Mammary epithelial cell (primary cell): ENCODE results near the gene FBXL7.

ENCODE experiments used
- EZH2 ChIP-seq: IDR thresholded peaks from 2 replicates; pipeline ENCODE4 v1.6.1; 2012; ENCODE audit warnings: low read length, inconsistent platforms, borderline replicate concordance
- TF ChIP-seq, protein P1 (sequence below), 2 donors: IDR thresholded peaks in 1 of 2; conservative IDR thresholded peaks in 1 of 2; 2 replicates each; pipeline ENCODE4 v1.5.1; 2011 to 2012; ENCODE audit warnings: inconsistent platforms in 2 of 2, low read length in 2 of 2, mild to moderate bottlenecking in 2 of 2, control low read depth in 1 of 2, low read depth in 1 of 2; ENCODE audit not compliant: insufficient read depth in 1 of 2; ENCODE audit errors: extremely low read depth in 1 of 2

DNA sequence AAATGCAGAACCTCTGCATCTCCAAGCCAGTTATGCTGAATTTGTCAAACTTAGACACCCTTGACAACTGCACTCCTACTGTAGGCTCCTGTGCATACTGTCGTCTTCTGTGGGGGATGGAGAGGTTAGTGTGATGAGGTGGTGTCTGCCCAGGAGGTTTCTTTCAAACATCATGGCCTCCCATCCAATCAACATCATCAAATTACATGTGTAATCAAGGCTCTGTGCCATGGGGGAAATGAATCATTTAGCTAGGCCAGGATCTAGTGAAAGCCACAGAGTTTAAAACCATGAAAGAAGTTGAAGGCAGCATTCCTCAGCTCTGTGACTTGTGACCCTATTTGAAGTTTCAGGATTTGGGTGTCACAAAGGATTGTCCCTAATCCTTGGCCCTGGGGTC lies 439.0 kb downstream of the FBXL7 start:
- TF ChIP-seq, protein P1, sequence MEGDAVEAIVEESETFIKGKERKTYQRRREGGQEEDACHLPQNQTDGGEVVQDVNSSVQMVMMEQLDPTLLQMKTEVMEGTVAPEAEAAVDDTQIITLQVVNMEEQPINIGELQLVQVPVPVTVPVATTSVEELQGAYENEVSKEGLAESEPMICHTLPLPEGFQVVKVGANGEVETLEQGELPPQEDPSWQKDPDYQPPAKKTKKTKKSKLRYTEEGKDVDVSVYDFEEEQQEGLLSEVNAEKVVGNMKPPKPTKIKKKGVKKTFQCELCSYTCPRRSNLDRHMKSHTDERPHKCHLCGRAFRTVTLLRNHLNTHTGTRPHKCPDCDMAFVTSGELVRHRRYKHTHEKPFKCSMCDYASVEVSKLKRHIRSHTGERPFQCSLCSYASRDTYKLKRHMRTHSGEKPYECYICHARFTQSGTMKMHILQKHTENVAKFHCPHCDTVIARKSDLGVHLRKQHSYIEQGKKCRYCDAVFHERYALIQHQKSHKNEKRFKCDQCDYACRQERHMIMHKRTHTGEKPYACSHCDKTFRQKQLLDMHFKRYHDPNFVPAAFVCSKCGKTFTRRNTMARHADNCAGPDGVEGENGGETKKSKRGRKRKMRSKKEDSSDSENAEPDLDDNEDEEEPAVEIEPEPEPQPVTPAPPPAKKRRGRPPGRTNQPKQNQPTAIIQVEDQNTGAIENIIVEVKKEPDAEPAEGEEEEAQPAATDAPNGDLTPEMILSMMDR (conservative IDR thresholded peaks at IDR 0.05 in 1 of 2, IDR thresholded peaks at IDR 0.05 in 1 of 2; ENCODE audit: extremely low read depth in 1 of 2, insufficient read depth in 1 of 2, low read depth in 1 of 2, low read length in 2 of 2): no peak
- TF ChIP-seq EZH2: no peak
